GM12892 (cell line): ENCODE results near the gene CDH18.

Experiments
- POLR2AphosphoS5 ChIP-seq: IDR thresholded peaks from 2 replicates; pipeline ENCODE4 v1.6.1; 2011; ENCODE audit warnings: low read depth, low read length, control low read depth
- TAF1 ChIP-seq: IDR thresholded peaks from 2 replicates; pipeline ENCODE4 v1.6.1; 2011; ENCODE audit warnings: low read depth, mild to moderate bottlenecking, control low read depth, low read length, borderline replicate concordance

DNA sequence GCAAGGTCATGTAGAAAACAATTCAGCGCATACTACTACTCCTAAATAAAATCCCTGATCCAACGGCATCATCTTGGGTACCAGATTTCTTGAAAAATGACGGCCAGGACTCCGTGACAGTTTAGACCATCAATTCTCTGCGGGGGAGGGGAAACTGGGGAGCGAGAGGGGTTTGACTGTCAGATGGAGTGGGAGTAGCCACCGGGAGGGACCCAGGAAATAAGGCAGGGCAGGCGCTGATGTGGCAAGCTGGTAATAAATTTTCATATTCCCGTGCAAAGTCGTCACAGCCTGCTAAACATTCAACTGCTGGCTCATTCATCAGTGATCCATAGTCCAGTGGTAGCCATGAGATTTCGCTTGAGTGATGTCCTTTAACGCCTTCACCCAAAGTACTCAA is 457 bp upstream of the CDH18 start:
- TF ChIP-seq POLR2AphosphoS5 (no peak), TAF1 (no peak)
